HG02798 (cell line): Measurements from ENCODE around the gene TTC33.

Experiments used
- ATAC-seq: cut with Tn5 transposase; IDR thresholded peaks from one replicate; pipeline ENCODE4 v1.9.1; 2021; ENCODE audit warnings: mild to moderate bottlenecking; ENCODE audit not compliant: unreplicated experiment, poor library complexity

The TTC33 gene

DNA sequence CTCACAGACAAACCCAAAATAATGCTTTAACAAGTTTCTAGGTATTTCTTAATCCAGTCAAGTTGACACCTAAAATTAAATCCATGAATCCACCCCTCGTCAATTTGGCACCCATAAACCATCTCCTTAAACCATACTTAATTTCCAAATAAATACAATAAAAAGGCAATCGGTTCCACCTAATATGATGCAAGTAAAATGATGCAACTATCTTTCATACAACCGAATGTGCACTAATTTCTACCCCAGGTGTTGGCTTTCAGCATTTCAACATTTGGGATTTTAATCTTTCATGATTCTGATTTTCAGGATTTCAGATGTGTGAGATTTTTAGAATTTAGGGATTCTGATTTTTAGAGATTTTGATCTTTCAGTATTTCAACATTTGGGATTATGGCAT lies 25.1 kb upstream of the TTC33 start:
- ATAC-seq = no peak

DNA sequence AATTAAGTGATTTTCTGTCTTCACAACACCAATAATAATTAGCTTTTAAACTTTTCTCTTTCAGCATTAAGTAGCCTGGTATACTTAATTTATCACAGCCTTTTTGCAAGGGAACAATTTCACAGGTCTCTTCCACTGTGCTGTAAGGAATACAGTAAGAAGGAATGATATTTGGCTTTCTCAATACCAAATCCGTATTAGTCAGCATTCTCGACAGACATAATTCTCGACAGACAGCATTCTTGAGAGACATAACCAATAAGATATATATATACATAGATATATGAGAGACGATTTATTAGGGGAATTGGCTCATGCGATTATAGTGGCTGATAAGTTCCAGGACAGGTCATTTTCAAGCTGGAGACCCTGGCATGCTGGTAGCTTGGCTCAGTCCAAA lies 24.4 kb upstream of the TTC33 start:
- no peak for ATAC-seq

DNA sequence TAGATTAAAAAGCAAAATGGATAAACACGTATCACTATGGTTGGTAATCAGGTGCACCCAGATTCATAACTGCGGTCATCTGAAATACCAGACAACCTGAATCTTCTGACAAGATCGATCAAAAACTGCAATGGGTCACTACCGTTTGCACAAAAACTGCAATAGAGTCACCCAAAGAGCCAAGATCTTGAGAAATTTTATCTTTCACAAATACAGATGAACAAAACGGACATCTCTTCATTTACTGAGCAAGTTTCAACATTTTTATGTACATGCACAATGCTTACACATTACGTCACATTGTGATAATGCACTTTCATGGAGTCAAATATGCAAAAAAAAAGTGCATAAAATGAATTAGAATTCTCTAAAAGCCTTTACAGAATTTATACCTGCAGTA lies 23.8 kb upstream of the TTC33 start:
- ATAC-seq = no peak

DNA sequence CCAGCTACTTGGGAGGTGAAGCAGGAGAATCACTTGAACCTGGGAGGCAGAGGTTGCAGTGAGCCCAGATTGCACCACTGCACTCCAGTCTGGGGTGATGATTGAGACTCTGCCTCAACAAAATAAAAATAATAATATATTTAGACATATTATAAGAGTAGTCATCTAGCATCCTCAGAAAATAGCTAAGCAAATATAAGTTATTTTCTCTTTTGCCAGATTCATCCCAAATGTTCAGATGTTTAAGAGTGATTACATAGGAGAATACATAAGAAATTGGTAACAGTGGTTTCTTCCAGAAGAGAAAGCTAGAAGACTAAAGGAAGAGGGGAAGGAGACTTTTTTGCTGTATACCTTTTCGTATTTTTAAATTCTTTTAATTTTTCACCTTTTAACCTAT lies 22.4 kb upstream of the TTC33 start:
- ATAC-seq = no peak

DNA sequence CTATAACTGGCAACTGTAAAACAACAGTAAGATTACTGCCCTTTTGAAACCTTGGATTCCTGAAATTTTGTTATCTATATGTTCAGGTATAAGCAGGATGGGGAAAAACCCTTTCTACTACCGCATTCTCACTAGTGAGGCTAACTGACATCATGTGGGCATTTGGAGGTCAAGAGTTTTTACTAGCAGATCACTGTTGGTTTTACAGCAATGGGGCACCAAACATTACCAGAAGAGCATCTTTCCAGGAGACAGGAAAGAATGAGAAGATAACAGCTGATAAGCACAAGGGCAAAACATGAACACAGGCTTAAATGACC lies 20.9 kb upstream of the TTC33 start:
- ATAC-seq = no peak

DNA sequence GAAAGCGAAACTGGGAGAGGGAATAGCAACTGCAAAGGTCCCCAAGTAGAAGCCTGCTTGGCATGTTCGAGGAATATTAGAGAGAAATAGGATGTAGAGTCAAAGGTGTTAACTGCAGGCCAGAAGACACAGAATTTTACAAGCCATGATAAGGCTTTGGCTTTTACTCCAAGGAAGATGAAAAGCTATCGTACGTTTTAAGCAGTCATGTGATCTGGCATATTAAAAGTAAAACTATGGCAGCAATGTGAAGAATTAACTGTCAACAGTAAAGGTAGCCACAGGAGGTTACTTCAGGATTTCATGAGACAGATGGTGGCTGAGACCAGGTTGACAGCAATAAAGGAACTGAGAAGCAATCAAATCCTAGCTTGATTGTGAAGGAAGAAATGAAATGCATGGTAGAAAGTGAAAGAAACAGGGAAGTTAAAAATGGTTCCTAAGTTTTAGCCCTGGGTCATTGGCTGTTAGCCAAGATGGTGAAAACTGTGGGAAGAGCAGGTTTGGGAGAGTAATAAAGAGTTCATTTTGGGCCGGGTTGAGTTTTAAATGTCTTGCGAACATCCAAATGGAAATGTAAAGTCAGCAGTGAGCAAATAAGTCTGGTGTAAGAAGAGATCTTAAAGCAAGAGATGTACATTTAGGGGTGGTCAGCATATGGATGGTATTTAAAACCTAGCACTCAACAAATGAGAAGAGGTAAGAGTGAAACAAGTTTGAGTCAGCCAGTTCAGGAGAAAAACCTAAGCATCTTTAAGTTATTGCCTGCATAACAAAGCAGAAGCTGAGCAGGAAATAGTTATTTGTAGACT lies 20.3 kb upstream of the TTC33 start:
- no peak for ATAC-seq

DNA sequence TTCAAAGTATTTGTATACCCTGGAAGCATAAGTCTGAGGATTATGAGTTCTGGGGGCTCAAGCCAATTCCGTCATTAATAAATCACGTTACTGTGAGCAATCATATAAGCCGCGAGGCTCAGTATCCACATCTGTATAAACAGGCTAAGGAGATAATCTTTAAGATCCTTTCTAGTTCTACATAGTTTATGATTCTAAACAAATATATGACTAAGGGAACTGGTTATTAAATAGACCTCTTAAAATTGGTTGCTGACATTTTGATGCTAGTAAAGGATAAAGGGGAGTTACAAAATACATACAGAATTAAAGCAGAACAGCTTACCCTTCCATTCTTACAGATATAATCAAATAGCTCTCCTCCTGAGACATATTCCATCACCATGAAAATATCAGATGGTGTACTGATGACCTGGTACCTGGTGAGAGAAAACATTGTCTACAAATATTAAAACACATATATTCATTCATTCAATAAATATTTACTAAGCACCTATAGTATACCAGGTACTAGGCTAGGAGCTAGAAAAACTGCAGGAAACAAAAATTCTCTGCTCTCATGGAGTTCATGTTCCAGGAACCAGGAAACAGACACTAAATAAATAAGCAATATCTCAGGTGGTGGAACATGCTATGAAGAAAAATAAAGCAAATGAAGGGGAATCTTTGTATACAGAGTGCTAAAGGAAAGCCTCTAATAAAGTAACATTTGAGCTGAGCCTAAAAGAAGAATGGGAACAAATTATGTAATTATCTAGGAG lies 19.5 kb upstream of the TTC33 start:
- no peak for ATAC-seq

DNA sequence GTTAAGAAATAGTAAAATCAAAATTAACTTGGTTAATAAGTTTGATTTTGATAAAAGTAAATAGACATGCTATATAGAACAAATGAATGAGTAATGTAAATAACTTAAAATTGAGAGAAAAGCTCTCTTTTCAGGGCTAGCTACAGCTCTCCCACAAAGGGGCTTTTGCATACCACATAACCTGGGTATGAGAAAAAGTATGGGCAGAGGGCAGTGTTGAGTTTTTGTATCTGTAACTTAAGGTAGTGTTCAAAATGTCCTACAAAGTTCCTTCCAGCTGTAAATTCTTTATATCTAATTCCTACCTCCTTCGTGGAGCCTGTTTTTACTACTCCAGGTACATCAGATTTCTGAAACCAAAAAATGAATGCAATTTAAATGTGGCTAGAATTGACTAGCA lies 18.9 kb upstream of the TTC33 start:
- no peak for ATAC-seq

DNA sequence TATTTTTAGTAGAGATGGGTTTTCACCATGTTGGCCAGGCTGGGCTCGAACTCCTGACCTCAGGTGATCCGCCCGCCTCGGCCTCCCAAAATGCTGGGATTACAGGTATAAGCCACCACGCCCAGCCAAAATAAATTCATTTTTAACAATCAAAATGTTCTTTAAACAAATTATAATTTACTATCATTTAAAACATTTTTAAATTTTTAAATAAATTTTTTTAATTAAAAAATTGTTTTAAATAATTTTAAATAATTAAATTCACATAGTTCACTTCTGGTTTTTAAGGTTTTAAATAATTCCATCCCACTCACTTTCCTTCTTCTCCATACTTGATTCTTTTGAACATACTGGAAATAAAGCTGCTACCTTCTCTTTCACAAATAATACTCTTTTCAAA lies 15.0 kb upstream of the TTC33 start:
- no peak for ATAC-seq

DNA sequence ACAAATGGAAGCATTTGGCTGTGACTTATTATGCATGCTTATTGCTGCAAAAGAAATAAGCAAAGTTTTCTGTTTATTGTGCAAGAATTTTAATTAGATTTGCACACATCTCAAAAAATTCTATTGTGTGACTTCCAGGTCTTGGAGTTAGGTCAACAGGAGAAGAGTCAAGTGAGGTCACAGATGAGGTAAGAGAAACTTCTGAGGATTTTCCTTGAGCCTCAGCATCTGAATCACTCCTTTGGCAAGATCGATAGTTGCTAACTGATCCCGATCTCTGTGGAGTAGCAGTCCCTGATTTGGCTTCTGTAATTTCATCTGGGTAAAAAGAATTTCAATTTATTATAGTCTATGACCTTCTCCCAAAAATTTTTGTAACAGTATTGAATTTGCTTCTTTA lies 6.9 kb upstream of the TTC33 start:
- no peak for ATAC-seq

DNA sequence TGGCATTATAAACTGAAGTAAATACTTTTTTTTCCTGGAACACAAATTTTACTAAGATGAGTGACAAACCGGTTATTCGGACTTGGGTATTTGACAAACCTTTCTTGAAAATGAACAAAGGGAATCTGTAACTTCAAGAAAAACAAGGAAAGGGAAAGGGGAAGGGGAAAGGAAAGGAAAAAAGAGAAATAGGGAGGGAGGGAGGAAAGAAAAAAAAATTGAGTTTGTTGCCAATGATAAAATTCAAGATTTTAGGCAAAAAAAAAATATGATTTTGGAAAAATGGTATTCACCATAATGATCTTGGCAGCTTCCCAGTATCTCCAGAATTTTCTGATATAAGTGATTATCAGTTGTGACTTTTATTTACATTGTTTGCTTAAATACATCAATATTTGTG lies 1.6 kb upstream of the TTC33 start:
- ATAC-seq = no peak

DNA sequence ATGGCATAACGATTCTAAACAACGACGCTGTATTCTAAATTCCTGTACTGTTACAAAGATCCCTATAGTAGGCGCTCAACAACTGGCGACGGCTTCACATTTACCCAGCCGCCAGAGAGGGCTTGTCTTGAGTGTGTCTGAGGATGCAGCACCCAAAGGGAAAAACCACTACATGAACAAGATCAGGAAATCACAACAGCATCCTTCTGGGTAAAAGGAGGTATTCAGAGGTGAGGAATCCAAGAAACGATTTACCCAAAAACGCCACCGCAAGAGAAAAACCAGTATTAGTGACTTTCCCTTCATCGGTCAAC lies 711 bp downstream of the TTC33 start:
- ATAC-seq = peak; percentile 80

DNA sequence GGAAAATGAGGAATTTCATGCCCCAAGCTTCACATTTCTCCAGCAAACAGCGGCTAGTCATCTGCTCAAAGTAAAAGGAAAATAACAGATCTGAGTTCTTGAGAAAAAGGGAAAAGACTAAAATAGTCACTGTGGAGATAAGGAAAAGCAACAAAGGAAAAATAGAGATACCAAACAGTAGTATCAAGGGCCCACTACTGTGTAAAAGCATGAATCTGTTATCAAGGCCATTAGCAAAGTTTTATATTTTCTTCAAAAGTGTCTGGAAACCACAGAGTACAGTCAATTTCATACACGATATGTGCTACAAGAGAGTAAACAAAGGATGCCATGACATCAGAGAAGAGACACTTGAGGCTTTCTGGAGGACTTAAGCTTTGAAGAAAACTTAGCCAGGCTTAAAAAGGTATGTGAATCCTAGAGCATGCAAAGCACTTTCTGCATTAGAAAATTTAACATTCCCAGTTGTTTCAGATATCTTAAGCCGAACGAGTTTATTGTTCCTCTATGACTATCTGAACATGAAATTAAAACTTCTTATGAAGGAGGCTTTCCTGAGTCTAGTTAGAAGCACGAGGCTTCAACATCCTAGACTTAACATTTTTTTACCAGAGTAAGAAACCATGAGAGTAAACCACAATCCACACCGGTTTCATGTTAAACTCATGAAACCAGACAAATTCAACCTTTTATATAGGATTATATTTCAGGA lies 1.2 kb downstream of the TTC33 start:
- peak; percentile 13 for ATAC-seq

DNA sequence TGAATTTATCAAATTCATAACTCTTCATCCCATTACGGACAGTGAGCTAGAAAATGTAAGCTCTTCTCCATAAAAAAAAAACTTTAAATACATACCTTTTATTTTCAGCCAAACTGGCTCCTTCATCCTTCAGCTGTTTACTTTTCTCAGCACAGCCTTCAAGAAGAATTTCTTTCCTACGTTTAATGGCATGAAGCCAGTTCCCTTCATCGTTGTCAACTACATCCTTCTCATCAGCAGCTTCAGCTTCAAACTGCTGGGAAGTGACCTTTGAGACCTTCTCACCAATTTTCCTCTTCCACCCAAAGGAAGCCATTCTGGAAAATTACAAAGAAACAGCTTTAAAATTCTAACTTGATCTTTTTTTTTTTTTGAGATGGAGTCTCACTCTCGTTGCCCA lies 9.1 kb downstream of the TTC33 start:
- no peak for ATAC-seq

DNA sequence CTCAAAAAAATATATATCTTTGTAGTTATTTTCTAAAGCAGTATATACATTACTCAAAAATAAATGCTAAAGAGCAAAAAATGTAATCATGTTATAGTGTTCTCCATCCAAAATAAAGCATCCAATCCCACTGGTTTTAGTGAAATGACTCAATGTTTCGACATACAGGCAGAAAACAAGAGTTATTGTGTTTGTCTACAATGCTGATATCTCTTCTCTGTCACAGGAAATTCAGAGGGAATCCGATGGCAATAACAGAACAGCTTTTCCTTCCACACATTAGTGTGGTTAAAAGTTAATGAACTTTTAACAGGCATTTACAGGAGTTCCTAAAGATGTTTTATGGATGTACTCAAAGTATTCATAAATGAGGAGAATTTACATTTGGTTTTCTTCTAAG lies 12.0 kb downstream of the TTC33 start:
- no peak for ATAC-seq

DNA sequence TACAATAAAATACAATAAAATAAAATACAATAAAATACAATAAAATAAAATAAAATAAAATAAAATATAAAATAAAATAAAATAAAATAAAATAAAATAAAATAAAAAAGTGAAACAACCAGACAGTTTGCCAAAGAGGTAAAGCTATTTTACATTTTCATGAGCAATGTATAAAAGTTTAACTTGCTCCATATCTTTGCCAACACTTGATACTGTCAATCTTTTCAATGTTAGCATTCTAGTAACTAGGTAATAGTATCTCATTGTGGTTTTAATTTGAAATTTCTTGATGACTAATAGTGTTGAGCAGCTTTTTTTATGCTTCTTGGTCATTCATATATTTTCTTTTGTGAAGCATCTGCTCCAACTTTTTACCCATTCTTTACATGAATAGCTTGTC lies 17.3 kb downstream of the TTC33 start:
- ATAC-seq = no peak

DNA sequence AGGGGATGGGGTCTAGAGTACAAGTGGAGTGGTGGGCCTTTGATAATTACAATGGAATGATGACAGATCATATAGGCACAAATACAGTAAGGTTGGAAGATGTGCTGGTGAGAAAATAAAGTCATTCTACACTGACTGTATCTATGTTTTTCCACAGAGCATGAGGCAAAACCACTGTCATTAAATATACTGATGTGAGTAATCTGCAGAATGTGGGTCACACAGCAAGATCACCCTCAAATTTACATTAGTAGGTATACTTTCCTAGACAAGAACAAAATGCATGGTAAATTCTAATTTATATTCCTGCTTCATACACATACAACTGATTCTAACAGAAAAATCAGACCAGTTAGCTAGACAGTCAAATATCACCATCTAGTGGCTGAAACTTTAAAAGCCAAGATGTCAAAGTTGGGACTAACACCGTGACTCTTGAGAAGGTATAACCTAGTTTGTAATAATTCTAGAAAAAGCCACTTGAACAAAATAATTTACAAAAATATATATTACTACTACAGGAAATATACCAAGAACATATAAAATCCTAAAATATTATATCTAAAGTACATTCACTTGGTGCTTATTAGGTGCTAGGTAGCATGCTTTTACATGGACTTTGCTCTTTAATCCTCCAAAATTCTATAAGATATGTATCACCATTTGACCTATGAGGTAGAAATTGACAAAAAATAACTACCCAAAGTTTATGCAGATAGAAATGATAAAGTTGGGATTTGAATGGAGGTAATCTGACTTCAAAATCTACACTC lies 19.5 kb downstream of the TTC33 start:
- ATAC-seq = peak; percentile 75

DNA sequence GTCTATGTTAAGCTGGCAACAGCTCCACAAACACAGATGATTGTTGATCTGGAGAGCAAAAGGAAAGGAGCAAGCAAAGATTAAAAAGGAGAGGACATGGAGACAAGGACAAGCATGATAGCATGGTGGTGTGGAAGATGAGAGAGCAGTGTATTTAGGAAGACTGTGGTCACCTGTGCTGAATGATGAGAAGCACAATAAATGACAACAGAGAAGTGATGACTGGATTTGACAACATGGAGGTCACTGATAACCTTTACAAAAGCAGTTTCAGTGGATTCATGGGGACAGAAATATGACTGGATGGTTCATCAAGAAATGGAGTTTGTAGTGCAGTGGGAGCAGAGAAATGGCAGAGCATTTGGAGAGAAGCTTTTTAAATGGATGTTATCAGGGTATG lies 20.2 kb downstream of the TTC33 start:
- ATAC-seq = no peak

DNA sequence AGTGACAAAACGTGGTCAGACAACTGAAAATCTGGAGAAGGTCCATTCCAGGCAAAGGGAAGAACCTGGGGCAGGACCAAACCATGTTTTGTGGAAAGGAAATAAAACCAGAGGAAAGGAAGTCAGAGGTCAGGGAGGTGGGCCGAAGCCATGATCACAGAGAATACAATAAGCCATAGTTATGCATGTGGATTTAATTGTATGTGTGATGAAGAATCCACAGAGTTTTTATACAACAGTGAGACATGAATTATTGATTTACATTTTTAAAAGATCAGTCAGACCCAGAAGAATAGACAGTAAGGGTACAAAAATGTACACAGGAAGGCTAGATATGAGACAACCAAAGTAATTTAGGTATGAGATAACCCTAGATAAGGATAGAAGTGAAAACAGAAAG lies 20.8 kb downstream of the TTC33 start:
- no peak for ATAC-seq

DNA sequence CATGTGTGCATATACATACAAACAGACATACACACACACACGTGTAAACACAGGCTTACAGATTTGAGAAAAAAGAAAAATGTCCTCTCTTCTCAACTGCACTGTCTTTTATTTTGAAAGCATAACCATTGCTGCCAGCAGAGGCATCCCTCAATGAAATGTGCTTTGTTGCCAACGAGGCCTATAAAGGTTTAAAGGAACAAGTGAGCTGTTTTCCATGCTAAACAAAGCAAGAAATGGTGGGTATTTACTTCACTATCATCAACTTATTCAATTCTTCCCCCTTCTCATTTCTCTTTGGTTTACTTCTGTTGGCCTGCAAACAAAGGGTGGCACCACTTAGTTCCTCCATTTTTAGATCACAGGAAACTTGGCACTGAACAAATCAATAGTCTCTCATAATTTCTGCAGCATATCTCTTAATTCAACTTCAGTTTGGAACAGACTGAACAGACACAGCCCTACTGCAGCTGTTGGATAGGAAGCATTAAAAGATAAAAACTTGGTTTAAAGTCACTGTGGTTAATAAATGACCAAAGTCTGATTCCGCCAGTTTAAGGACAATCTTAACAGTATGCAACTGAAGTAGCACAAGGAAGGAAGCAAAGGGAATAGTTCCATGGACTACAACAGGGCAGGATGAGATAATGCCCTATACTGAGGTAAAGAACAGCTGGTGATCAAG lies 21.7 kb downstream of the TTC33 start:
- no peak for ATAC-seq
